Esophagus muscularis mucosa (tissue), 4 donors: ENCODE results near the gene FGF14. TPM values are rescaled to one million over a fixed set of nuclear protein-coding genes. Genes with fewer than 3 reads are reported as not detected.

Source experiments
- DNase-seq: peaks from one replicate; pipeline ENCODE4 v3.0.0-alpha.2; 2017; ENCODE audit errors: extremely low spot score
- H3K27ac ChIP-seq, 4 donors: fragments of 200-600 bp; sonication (generic); replicated peaks in 1 of 4; 1 replicate in 3 of 4; 2 replicates in 1 of 4; pipeline ENCODE4 v1.5.1; 2016 to 2019; ENCODE audit warnings: mild to moderate bottlenecking in 1 of 4
- H3K27me3 ChIP-seq, 4 donors: fragments of 200-600 bp; sonication (generic); one replicate each; pipeline versions ENCODE4 v1.5.1 to v1.6.0; 2016 to 2019
- H3K36me3 ChIP-seq, 4 donors: fragments of 200-600 bp; sonication (generic); one replicate each; pipeline ENCODE4 v1.5.1; 2016 to 2019
- H3K4me1 ChIP-seq, 4 donors: fragments of 200-600 bp; sonication (generic); one replicate each; pipeline ENCODE4 v1.5.1; 2016 to 2019
- H3K4me3 ChIP-seq, 4 donors: fragments of 200-600 bp; sonication (generic); 1 replicate in 2 of 4; 2 replicates in 2 of 4; pipeline ENCODE4 v1.5.1; 2016 to 2019; ENCODE audit warnings: mild to moderate bottlenecking in 4 of 4, moderate library complexity in 1 of 4
- H3K9me3 ChIP-seq, 4 donors: fragments of 200-600 bp; sonication (generic); 1 replicate in 3 of 4; 2 replicates in 1 of 4; pipeline ENCODE4 v1.5.1; 2016 to 2019
- EP300 ChIP-seq: sonication (generic); formaldehyde crosslinking; IDR thresholded peaks from one replicate; pipeline ENCODE4 v1.6.1; 2017; ENCODE audit warnings: antibody characterized with exemption
- POLR2A ChIP-seq: fragments of 450-650 bp; IDR thresholded peaks from one replicate; pipeline ENCODE4 v1.6.1; 2017; ENCODE audit warnings: antibody characterized with exemption, moderate library complexity, mild to moderate bottlenecking, low read depth
- POLR2AphosphoS5 ChIP-seq, 2 donors: sonication (generic); formaldehyde crosslinking; IDR thresholded peaks; one replicate each; pipeline ENCODE4 v1.6.1; 2017; ENCODE audit warnings: antibody characterized with exemption in 2 of 2
- WGBS: methylation state at CpG from one replicate; pipeline ENCODE4 v1.1.5; 2018; 5-methylcytosine and 5-hydroxymethylcytosine counted together
- intact Hi-C: fragments of 100-400 bp; cut with DNase I; formaldehyde crosslinking; loops from one replicate; pipeline ENCODE4 v1.15.1; 2023
- total RNA-seq, 4 donors: library from RNA; depleted of rRNA; stranded (reverse); fragments of >200 nt; gene quantifications; one replicate each; pipeline versions ENCODE4 v1.1.0 to v1.2.1, GENCODE V29; 2016
- TF ChIP-seq, protein P1 (sequence below), 3 experiments: fragments of 200-600 bp in 2 of 3; fragments of 450-650 bp in 1 of 3; sonication (generic) in 2 of 3; IDR thresholded peaks; one replicate each; pipeline ENCODE4 v1.5.1; 2017 to 2019; ENCODE audit warnings: antibody characterized with exemption in 3 of 3, mild to moderate bottlenecking in 2 of 3, moderate library complexity in 1 of 3

Gene FGF14
- total RNA-seq, 4 donors from 2014 or later = 0.33 to 2.1 (median 0.87) TPM

- Histone ChIP-seq H3K27ac (no peak overlapping the region), H3K4me3 (no peak overlapping the region), H3K4me1 (no peaks in the 10 kb centered on the region), H3K36me3 (no peaks in the 10 kb centered on the region), H3K9me3 (no peaks in the 10 kb centered on the region), H3K27me3 (no peaks in the 10 kb centered on the region)
- intact Hi-C loops = no loop called here
- TF ChIP-seq POLR2AphosphoS5 (IDR thresholded peaks at IDR 0.05) (no peak), EP300 (no peak), POLR2A (no peak)
- TF ChIP-seq, protein P1, sequence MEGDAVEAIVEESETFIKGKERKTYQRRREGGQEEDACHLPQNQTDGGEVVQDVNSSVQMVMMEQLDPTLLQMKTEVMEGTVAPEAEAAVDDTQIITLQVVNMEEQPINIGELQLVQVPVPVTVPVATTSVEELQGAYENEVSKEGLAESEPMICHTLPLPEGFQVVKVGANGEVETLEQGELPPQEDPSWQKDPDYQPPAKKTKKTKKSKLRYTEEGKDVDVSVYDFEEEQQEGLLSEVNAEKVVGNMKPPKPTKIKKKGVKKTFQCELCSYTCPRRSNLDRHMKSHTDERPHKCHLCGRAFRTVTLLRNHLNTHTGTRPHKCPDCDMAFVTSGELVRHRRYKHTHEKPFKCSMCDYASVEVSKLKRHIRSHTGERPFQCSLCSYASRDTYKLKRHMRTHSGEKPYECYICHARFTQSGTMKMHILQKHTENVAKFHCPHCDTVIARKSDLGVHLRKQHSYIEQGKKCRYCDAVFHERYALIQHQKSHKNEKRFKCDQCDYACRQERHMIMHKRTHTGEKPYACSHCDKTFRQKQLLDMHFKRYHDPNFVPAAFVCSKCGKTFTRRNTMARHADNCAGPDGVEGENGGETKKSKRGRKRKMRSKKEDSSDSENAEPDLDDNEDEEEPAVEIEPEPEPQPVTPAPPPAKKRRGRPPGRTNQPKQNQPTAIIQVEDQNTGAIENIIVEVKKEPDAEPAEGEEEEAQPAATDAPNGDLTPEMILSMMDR (IDR thresholded peaks at IDR 0.05) = no peak
- 85% methylated on average over 3 of the region's 3 CpGs for WGBS
- no peak for DNase-seq
Measured at GRCh38 chr13:101752432-101752831, 649.4 kb downstream of the FGF14 start.

- 29% methylated on average over 3 of the region's 3 CpGs for WGBS
- no peaks in the 10 kb centered on the region for H3K36me3 ChIP-seq
- H3K4me3 ChIP-seq = no peak overlapping the region
- no peak overlapping the region for H3K27ac ChIP-seq
- intact Hi-C loops = no loop called here
- H3K4me1 ChIP-seq = no peaks in the 10 kb centered on the region
- no peak for DNase-seq
- H3K27me3 ChIP-seq = no peaks in the 10 kb centered on the region
- TF ChIP-seq POLR2A (no peak), POLR2AphosphoS5 (IDR thresholded peaks at IDR 0.05) (no peak), EP300 (no peak)
- TF ChIP-seq, protein P1 (IDR thresholded peaks at IDR 0.05) = no peak
- H3K9me3 ChIP-seq = no peaks in the 10 kb centered on the region
Measured at GRCh38 chr13:101751488-101751887, 650.4 kb downstream of the FGF14 start.

DNA sequence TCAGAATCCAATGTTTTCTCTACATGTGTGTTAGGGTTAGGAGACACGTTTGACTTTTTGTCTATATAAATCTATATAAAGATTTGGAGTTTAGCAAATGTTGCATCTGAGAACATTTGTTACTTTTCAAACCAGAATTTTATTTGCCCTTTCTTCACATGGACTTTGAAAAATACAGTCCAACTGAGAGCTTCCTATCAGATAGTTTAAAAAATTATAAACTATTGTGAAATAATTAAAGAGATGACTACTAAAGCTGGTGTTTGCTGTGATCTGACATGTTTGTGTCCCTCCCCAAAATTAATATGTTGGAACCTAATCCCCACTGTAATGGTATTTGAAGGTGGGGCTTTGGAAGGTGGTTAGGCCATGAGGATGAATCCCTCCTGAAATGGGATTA lies 652.3 kb downstream of the FGF14 start:
- Histone ChIP-seq H3K4me3 (no peak overlapping the region), H3K27ac (no peak overlapping the region), H3K9me3 (no peaks in the 10 kb centered on the region), H3K4me1 (no peaks in the 10 kb centered on the region), H3K27me3 (no peaks in the 10 kb centered on the region), H3K36me3 (no peaks in the 10 kb centered on the region)
- TF ChIP-seq, protein P1 (IDR thresholded peaks at IDR 0.05) = no peak
- TF ChIP-seq POLR2A (no peak), EP300 (no peak), POLR2AphosphoS5 (IDR thresholded peaks at IDR 0.05) (no peak)
- 89% methylated on average over 1 of the region's 1 CpG for WGBS
- DNase-seq = no peak
- intact Hi-C loops = no loop called here

DNA sequence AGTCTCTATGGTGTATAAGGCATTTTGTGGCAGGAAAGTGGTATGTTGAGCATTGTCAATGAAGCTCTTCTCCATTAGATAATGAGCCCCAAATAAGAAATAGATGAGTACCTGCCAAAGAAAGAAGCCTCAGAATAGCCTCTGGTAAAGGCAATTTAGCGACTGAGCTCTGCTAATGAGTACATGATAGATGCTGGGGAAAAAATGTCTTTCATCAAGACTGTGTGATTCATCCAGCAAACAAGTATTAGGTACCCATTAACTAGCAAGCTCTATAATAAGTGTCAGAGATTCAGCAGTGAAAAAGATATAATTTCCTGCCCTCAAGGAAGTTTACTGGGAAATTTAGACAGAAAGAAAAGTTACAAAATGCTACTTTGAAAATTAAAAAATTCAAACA lies 654.8 kb downstream of the FGF14 start:
- DNase-seq = no peak
- H3K9me3 ChIP-seq = no peaks in the 10 kb centered on the region
- H3K4me3 ChIP-seq = no peak overlapping the region
- intact Hi-C loops = no loop called here
- no peak for TF ChIP-seq POLR2AphosphoS5 (IDR thresholded peaks at IDR 0.05)
- H3K27me3 ChIP-seq = no peaks in the 10 kb centered on the region
- no peaks in the 10 kb centered on the region for H3K36me3 ChIP-seq
- no peak overlapping the region for H3K27ac ChIP-seq
- no peaks in the 10 kb centered on the region for H3K4me1 ChIP-seq
- 85% methylated on average over 1 of the region's 1 CpG for WGBS

- H3K9me3 ChIP-seq = no peaks in the 10 kb centered on the region
- no peak overlapping the region for H3K27ac ChIP-seq
- no peak overlapping the region for H3K4me3 ChIP-seq
- intact Hi-C loops = no loop called here
- no peak for DNase-seq
- WGBS = 94% methylated on average over 2 of the region's 2 CpGs
- H3K4me1 ChIP-seq = no peaks in the 10 kb centered on the region
- TF ChIP-seq POLR2AphosphoS5 (IDR thresholded peaks at IDR 0.05) (no peak), POLR2A (no peak), EP300 (no peak)
- TF ChIP-seq, protein P1 (IDR thresholded peaks at IDR 0.05) = no peak
- H3K27me3 ChIP-seq = no peaks in the 10 kb centered on the region
- H3K36me3 ChIP-seq = no peaks in the 10 kb centered on the region
Measured at GRCh38 chr13:101746513-101746912, 655.3 kb downstream of the FGF14 start.
